Lung (tissue), 12 donors: ENCODE data around the gene PRSS50. TPM values are rescaled to one million over a fixed set of nuclear protein-coding genes. Genes with fewer than 3 reads are reported as not detected.

Source experiments
- ATAC-seq: fragments of 200-7000 bp; cut with Tn5 transposase; one replicate; pipeline ENCODE4 v1.9.1; 2020; ENCODE audit warnings: moderate number of reproducible peaks; ENCODE audit not compliant: insufficient read depth, low FRiP score
- DNase-seq, 3 donors: peaks; one replicate each; pipeline ENCODE4 v3.0.0-alpha.2; 2013 to 2017
- H3K27ac ChIP-seq, 2 donors: one replicate each; pipeline ENCODE4 v1.5.1; 2013; ENCODE audit warnings: mild to moderate bottlenecking in 2 of 2, moderate library complexity in 2 of 2, control low read depth in 1 of 2, inconsistent platforms in 1 of 2, low read depth in 1 of 2, low read length in 1 of 2
- H3K27me3 ChIP-seq, 3 donors: one replicate each; pipeline ENCODE4 v1.5.1; 2013; ENCODE audit warnings: low read length in 2 of 3; ENCODE audit not compliant: control insufficient read depth in 3 of 3, insufficient read depth in 3 of 3
- H3K36me3 ChIP-seq, 4 donors: one replicate each; pipeline ENCODE4 v1.5.1; 2013; ENCODE audit warnings: low read length in 4 of 4, mild to moderate bottlenecking in 1 of 4, moderate library complexity in 1 of 4; ENCODE audit not compliant: control insufficient read depth in 4 of 4, insufficient read depth in 4 of 4
- H3K4me1 ChIP-seq, 5 donors: one replicate each; pipeline ENCODE4 v1.5.1; 2013; ENCODE audit warnings: low read length in 5 of 5, mild to moderate bottlenecking in 2 of 5, moderate library complexity in 1 of 5; ENCODE audit not compliant: control insufficient read depth in 5 of 5, insufficient read depth in 5 of 5
- H3K4me3 ChIP-seq: one replicate; pipeline ENCODE4 v1.5.1; 2013; ENCODE audit warnings: mild to moderate bottlenecking, control low read depth, moderate library complexity
- H3K9ac ChIP-seq, 2 donors: one replicate each; pipeline ENCODE4 v1.5.1; 2013; ENCODE audit warnings: low read length in 2 of 2, control low read depth in 1 of 2; ENCODE audit not compliant: insufficient read depth in 1 of 2
- H3K9me3 ChIP-seq, 4 donors: one replicate each; pipeline ENCODE4 v1.5.1; 2013; ENCODE audit warnings: low read length in 3 of 4, mild to moderate bottlenecking in 1 of 4, moderate library complexity in 1 of 4; ENCODE audit not compliant: control insufficient read depth in 4 of 4, insufficient read depth in 3 of 4
- WGBS, 2 donors: extraction: QIAGEN DNeasy Blood & Tissue Kit; methylation state at CpG; one replicate each; pipeline ENCODE4 v1.1.7; 2013; 5-methylcytosine and 5-hydroxymethylcytosine counted together
- polyA plus RNA-seq, 2 donors: library from polyadenylated mRNA; stranded (reverse); fragments of 200-250 nt; gene quantifications; one replicate each; pipeline ENCODE4 v1.2.1, GENCODE V29; 2013
- total RNA-seq, 2 donors: library from RNA; depleted of rRNA in 1 of 2; stranded (reverse); fragments of >200 nt in 1 of 2; gene quantifications; one replicate each; pipeline ENCODE4 v1.2.1, GENCODE V29; 2014 to 2021
- TF ChIP-seq, protein P1 (sequence below): IDR thresholded peaks from 2 replicates; pipeline ENCODE4 v1.5.1; 2012; ENCODE audit warnings: mild to moderate bottlenecking; ENCODE audit errors: control extremely low read depth, extremely low read depth
- donor health status: control.
- donor health status: control.
- donor health status: Bipolar disorder and iron deficiency.
- donor health status: healthy.
- donor health status: DM: yes; HTN: yes; CAD: no.

PRSS50 gene
- total and polyA plus RNA-seq, 4 donors, result 0.08 to 2.2 (median 0.31) TPM

DNA sequence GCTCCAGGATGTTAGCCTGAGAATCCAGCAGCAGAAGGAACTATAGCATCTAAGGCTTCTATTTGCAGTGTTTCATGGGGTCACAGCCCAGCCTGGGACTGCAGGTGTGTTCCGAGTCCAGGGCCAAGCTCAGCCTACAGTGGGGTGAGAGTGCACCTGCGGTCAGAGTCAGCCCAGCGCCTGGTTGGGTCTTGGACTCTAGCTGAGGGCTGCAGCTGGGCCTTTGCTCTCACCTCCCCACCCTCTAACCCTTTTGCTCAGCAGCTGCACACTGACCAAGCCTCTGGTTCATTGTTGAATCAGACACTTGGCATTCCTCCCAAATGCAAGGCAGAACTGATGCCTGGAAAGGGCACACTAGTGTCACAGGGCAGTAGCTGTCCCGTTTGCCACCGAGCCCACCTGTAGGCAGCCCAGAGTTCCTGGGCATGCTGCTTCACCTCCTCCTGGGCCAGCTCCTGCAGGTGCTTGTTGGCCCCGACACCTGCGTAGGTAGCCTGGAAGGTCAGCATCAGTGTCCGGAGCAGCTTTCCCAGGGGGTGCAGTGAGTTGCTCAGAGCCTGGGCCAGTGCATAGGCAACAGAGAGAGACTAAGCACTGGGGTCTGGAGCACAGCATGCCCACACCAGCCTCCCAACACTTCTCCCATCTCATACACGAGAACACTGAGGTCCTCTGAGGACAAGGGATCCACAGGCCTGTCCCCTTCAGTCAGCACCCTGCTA, 41.7 kb downstream of the PRSS50 start:
- H3K27me3 ChIP-seq, result no peaks in the 10 kb centered on the region
- no peak overlapping the region for H3K9ac ChIP-seq
- DNase-seq (peak in 1 of 3 donors; percentile 9), ATAC-seq (no peak)
- no peak overlapping the region for H3K4me3 ChIP-seq
- TF ChIP-seq, protein P1, sequence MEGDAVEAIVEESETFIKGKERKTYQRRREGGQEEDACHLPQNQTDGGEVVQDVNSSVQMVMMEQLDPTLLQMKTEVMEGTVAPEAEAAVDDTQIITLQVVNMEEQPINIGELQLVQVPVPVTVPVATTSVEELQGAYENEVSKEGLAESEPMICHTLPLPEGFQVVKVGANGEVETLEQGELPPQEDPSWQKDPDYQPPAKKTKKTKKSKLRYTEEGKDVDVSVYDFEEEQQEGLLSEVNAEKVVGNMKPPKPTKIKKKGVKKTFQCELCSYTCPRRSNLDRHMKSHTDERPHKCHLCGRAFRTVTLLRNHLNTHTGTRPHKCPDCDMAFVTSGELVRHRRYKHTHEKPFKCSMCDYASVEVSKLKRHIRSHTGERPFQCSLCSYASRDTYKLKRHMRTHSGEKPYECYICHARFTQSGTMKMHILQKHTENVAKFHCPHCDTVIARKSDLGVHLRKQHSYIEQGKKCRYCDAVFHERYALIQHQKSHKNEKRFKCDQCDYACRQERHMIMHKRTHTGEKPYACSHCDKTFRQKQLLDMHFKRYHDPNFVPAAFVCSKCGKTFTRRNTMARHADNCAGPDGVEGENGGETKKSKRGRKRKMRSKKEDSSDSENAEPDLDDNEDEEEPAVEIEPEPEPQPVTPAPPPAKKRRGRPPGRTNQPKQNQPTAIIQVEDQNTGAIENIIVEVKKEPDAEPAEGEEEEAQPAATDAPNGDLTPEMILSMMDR, result no peak
- peaks cover 0 to 53% (median 0%) of the 10 kb centered on the region in 4 donors for H3K36me3 ChIP-seq
- H3K4me1 ChIP-seq, result peaks cover 0 to 5% (median 0%) of the 10 kb centered on the region in 5 donors
- H3K27ac ChIP-seq, result no peak overlapping the region
- 85 to 92% methylated on average over 9 of the region's 9 CpGs for WGBS, 2 donors
- no peaks in the 10 kb centered on the region for H3K9me3 ChIP-seq

DNA sequence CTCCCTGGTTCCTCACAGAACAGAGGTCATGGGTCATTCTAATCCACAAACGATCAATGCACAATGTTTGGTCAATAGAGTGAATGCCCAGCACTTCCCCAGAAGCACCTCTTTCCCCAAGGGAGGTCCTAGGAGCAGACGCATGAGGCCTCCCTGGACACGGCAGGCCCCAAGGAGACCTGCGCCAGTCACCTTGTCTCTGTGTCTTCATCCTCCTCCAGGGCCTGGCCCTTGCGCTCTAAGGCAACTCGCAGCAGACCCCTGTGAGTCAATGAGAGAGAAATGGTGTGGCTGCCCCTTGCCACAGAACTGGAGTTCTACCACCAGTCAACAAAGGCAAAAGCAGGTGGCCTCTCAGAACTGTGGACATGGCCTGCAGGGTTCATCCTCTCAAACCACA, 42.2 kb downstream of the PRSS50 start:
- H3K36me3 ChIP-seq, result peaks cover 0 to 51% (median 0%) of the 10 kb centered on the region in 4 donors
- no peak overlapping the region for H3K4me3 ChIP-seq
- H3K27me3 ChIP-seq, result no peaks in the 10 kb centered on the region
- 91 to 95% methylated on average over 6 of the region's 6 CpGs for WGBS, 2 donors
- TF ChIP-seq, protein P1, result no peak
- peaks cover 0 to 5% (median 0%) of the 10 kb centered on the region in 5 donors for H3K4me1 ChIP-seq
- no peak overlapping the region for H3K9ac ChIP-seq
- H3K9me3 ChIP-seq, result no peaks in the 10 kb centered on the region
- no peak overlapping the region for H3K27ac ChIP-seq
- ATAC-seq (no peak), DNase-seq (no peak)

DNA sequence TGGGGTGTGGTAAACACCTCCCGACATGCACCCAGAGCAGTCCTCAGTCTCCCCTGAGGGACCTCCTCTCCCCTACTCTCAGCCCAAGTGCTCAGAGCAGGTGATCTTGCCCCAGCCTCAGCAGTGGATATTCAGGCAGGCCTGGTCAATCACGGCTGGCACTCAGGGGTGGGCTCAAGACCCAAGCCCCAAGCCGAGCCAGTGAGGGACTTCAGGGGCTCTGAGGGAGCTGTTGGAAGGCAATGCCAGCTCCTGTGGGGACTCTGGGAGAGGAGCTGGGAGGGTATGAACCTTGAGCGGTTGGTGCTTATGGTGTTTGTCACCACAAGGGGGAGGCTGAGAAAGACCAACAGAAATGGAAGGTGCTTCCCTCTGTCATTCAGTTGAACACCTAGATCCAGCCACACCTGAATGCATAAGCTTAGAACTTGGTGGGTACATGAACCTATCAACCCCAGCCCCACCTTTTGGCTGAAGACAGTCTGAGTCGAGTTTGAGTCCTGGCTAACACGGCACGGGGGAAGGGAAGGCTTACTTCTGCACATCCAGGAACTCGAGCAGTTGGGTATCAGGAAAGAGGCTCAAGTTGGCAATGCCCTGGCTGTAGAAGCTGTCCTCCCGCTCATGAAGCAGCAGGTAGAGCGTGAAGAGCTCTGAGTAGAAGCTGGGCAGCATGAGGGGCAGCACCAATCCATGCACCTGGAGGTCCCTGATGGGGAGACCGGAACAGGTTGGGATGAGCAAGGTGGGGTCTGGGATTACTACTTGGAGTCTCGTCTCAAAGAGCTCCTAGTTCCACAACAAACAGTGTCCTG, 43.4 kb downstream of the PRSS50 start:
- Histone ChIP-seq H3K27me3 (no peaks in the 10 kb centered on the region), H3K9ac (no peak overlapping the region), H3K9me3 (no peaks in the 10 kb centered on the region), H3K4me1 (peaks cover 0 to 5% (median 0%) of the 10 kb centered on the region in 5 donors), H3K4me3 (no peak overlapping the region), H3K27ac (no peak overlapping the region), H3K36me3 (peaks cover 0 to 46% (median 0%) of the 10 kb centered on the region in 4 donors)
- no peak for DNase-seq
- TF ChIP-seq, protein P1, result no peak
- ATAC-seq, result no peak
- 94 to 95% methylated on average over 12 of the region's 12 CpGs for WGBS, 2 donors
